Activated CD8-positive, alpha-beta memory T cell treated with anti-CD3 and anti-CD28 coated beads, Interleukin-2, amount 50 U/mL, for 1 hour (primary cell): Measurements from ENCODE around the gene PLXNB2.

Experiments used
- DNase-seq: peaks from one replicate; pipeline ENCODE4 v3.0.0-alpha.2; 2020; ENCODE audit errors: extremely low read depth

PLXNB2 gene

GRCh38 chr22:50252082-50253045 is 55.1 kb downstream of the PLXNB2 start:
- peak; percentile 43 for DNase-seq

- DNase-seq = no peak
These were observed 55.9 kb downstream of the PLXNB2 start for GRCh38 chr22:50251477-50252081.

- no peak for DNase-seq
These were observed 56.6 kb downstream of the PLXNB2 start, which contains the start of gene HDAC10 for GRCh38 chr22:50250555-50251476. Gene HDAC10 (minus strand): TSS chr22:50251265. CDS start chr22:50251032, 233 bp downstream.

- DNase-seq = no peak
These were observed 57.2 kb downstream of the PLXNB2 start for GRCh38 chr22:50250249-50250554.

GRCh38 chr22:50249341-50250248 is 57.9 kb downstream of the PLXNB2 start:
- no peak for DNase-seq

- DNase-seq = no peak
These were observed 59.0 kb downstream of the PLXNB2 start for GRCh38 chr22:50248196-50249081.

GRCh38 chr22:50247748-50248147 is 59.7 kb downstream of the PLXNB2 start:
- no peak for DNase-seq

GRCh38 chr22:50246242-50247175 is 60.9 kb downstream of the PLXNB2 start:
- no peak for DNase-seq

GRCh38 chr22:50245214-50246072 is 62.0 kb downstream of the PLXNB2 start:
- no peak for DNase-seq

- peak; percentile 64 for DNase-seq
These were observed 62.8 kb downstream of the PLXNB2 start, which contains the start of gene TUBGCP6 for GRCh38 chr22:50244420-50245213. Gene TUBGCP6 (minus strand): TSS chr22:50245023. CDS start chr22:50244459, 564 bp downstream.

- no peak for DNase-seq
These were observed 63.6 kb downstream of the PLXNB2 start for GRCh38 chr22:50243685-50244419.

- no peak for DNase-seq
These were observed 65.0 kb downstream of the PLXNB2 start for GRCh38 chr22:50242406-50242949.

GRCh38 chr22:50238755-50239154 is 68.7 kb downstream of the PLXNB2 start:
- no peak for DNase-seq

GRCh38 chr22:50236731-50237409 is 70.6 kb downstream of the PLXNB2 start:
- DNase-seq = no peak

GRCh38 chr22:50233223-50233622 is 74.2 kb downstream of the PLXNB2 start:
- DNase-seq = no peak
